ENCODE results near the gene FREY1. TPM values are rescaled to one million over a fixed set of nuclear protein-coding genes. Genes with fewer than 3 reads are reported as not detected.
A peak's percentile ranks its signal among the peaks of the same experiment; 100 is the strongest.

The FREY1 gene
- total and polyA plus RNA-seq, 2 donors (not counting 1 experiment from before 2014, with no cell fraction given), result 0.82 to 6.6 TPM

DNA sequence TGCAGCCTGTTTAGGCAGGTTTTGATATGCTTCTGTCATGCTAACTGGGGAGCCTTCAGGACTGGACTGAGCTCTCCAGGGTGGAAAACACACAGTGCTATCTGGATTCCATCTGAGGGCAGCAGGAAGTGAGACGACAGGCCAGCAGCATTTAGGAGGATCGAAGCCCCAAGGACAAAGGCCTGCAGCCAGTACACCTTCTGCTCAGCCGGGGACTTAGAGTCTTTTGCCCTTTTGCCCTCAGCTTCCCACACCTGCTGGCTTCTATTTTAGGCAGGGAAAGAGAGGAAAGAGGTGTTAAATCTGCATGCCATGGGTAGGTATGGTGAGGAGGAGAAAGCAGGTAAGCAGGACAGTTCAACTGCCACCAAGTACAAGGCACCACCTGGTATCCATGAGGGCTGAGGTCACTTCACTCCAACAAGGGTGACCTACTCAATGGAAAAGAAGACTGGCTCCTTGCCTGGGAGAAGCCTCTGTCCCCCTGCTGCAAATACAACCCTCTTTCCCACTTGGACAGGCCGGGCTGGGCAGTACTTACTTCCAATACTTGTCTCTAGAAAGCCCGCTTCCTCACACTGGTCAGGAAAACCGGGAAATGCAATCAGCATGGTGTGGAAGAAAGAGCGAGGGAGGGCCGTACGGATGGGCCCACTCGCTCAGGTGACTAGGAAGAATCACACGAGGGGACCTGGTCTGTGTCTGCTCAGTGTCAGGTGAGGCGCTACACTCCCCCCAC lies 27.7 kb upstream of the FREY1 start:
- 84% methylated on average over 10 of the region's 12 CpGs for WGBS (ENCODE audit: insufficient coverage)
- Histone ChIP-seq H3K9ac (ENCODE audit: low read length) (peak overlapping the region; percentile 82), H3K4me2 (replicated peaks; ENCODE audit: low read depth, low read length, poor library complexity, severe bottlenecking) (peak overlapping the region; percentile 91), H3K4me1 (ENCODE audit: control insufficient read depth in 2 of 2, insufficient read depth in 2 of 2, low read length in 2 of 2) (peaks cover 74 to 84% of the 10 kb centered on the region in 2 donors), H3K36me3 (replicated peaks in 1 of 2; ENCODE audit: control extremely low read depth in 1 of 2, control insufficient read depth in 1 of 2, extremely low read depth in 1 of 2, insufficient read depth in 2 of 2, low read length in 1 of 2) (peaks cover 0 to 12% of the 10 kb centered on the region in 2 experiments), H2AFZ (ENCODE audit: insufficient read depth, low read depth, low read length, poor library complexity, severe bottlenecking) (no peak overlapping the region), H3K79me2 (ENCODE audit: control insufficient read depth, insufficient read depth, low read length) (peaks cover 73% of the 10 kb centered on the region), H4K20me1 (ENCODE audit: control insufficient read depth, insufficient read depth, low read length, poor library complexity, severe bottlenecking) (peaks cover 18% of the 10 kb centered on the region), H3K27me3 (replicated peaks in 1 of 4; ENCODE audit: control extremely low read depth in 1 of 4, control insufficient read depth in 3 of 4, insufficient read depth in 4 of 4, low read length in 3 of 4) (no peaks in the 10 kb centered on the region), H3K9me3 (ENCODE audit: control extremely low read depth in 1 of 3, control insufficient read depth in 2 of 3, insufficient read depth in 1 of 3, low read length in 2 of 3) (no peaks in the 10 kb centered on the region), H3K4me3 (ENCODE audit: control extremely low read depth in 1 of 5, extremely low read depth in 1 of 5, insufficient read depth in 1 of 5, low read depth in 2 of 5, low read length in 4 of 5) (peak overlapping the region in 2 of 5 experiments; percentile 5 to 22), H3K27ac (ENCODE audit: low read length in 2 of 2) (peak overlapping the region; percentile 26 to 92)
- TF ChIP-seq, protein P1, sequence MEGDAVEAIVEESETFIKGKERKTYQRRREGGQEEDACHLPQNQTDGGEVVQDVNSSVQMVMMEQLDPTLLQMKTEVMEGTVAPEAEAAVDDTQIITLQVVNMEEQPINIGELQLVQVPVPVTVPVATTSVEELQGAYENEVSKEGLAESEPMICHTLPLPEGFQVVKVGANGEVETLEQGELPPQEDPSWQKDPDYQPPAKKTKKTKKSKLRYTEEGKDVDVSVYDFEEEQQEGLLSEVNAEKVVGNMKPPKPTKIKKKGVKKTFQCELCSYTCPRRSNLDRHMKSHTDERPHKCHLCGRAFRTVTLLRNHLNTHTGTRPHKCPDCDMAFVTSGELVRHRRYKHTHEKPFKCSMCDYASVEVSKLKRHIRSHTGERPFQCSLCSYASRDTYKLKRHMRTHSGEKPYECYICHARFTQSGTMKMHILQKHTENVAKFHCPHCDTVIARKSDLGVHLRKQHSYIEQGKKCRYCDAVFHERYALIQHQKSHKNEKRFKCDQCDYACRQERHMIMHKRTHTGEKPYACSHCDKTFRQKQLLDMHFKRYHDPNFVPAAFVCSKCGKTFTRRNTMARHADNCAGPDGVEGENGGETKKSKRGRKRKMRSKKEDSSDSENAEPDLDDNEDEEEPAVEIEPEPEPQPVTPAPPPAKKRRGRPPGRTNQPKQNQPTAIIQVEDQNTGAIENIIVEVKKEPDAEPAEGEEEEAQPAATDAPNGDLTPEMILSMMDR (IDR thresholded peaks at IDR 0.05), result no peak
- no peak for TF ChIP-seq EZH2 (IDR thresholded peaks at IDR 0.05; ENCODE audit: borderline replicate concordance, insufficient read depth, low read depth, low read length, poor library complexity, severe bottlenecking)
- no peaks in the 10 kb centered on the region for H3K27me3 Mint-ChIP-seq
- intact Hi-C loops (cut with micrococcal nuclease), result loop anchor here (5.0 to 10.0 kb wide), 3 partner anchors 73 to 1620 kb away; partner anchors contain the start of genes CELF1 and SLC35C1
- POLR2A ChIA-PET, result interaction anchor here (0.6 to 10.9 kb wide), 3 partner anchors 8 to 34 kb away, joined by 3 to 162 read pairs (median 10); partner anchors contain the start of genes LARGE2 and PEX16
- CTCF ChIA-PET, result interaction anchor here (0.7 to 11.4 kb wide), 5 partner anchors 14 to 308 kb away, joined by 3 to 98 read pairs (median 5); partner anchors contain the start of genes LARGE2 and PEX16
- H3K27ac Mint-ChIP-seq, result peak overlapping the region; percentile 92
- H3K9me3 Mint-ChIP-seq (ENCODE audit: insufficient read depth), result no peaks in the 10 kb centered on the region
- peak overlapping the region; percentile 95 for H3K4me3 Mint-ChIP-seq
- ATAC-seq (ENCODE audit: low read depth), result no peak
- H3K4me1 Mint-ChIP-seq, result peaks cover 95% of the 10 kb centered on the region
- DNase-seq, result peak; percentile 13

Data from B cell (primary cell).